Tibial nerve (tissue), 4 donors: Measurements from ENCODE around the gene PLG. TPM values are rescaled to one million over a fixed set of nuclear protein-coding genes. Genes with fewer than 3 reads are reported as not detected.

ENCODE experiments used
- DNase-seq, 2 donors: peaks; one replicate each; pipeline ENCODE4 v3.0.0-alpha.2; 2019; ENCODE audit warnings: low spot score in 2 of 2
- H3K27ac ChIP-seq, 4 donors: fragments of 200-600 bp; sonication (generic) in 3 of 4; one replicate each; pipeline ENCODE4 v1.5.1; 2017 to 2019; ENCODE audit warnings: mild to moderate bottlenecking in 1 of 4
- H3K27me3 ChIP-seq, 2 donors: fragments of 200-600 bp; sonication (generic) in 1 of 2; one replicate each; pipeline versions ENCODE4 v1.5.1 to v1.6.0; 2017 to 2019
- H3K36me3 ChIP-seq, 3 donors: fragments of 200-600 bp; sonication (generic); one replicate each; pipeline ENCODE4 v1.5.1; 2018 to 2019
- H3K4me1 ChIP-seq, 4 donors: fragments of 200-600 bp; sonication (generic) in 3 of 4; one replicate each; pipeline ENCODE4 v1.5.1; 2017 to 2019
- H3K4me3 ChIP-seq, 4 donors: fragments of 200-600 bp; sonication (generic) in 3 of 4; one replicate each; pipeline ENCODE4 v1.5.1; 2017 to 2019; ENCODE audit warnings: mild to moderate bottlenecking in 1 of 4, moderate library complexity in 1 of 4
- H3K9me3 ChIP-seq, 4 donors: fragments of 200-600 bp; sonication (generic) in 3 of 4; one replicate each; pipeline ENCODE4 v1.5.1; 2017 to 2019
- EP300 ChIP-seq, 2 donors: sonication (generic); formaldehyde crosslinking; IDR thresholded peaks; one replicate each; pipeline ENCODE4 v1.6.1; 2017; ENCODE audit warnings: antibody characterized with exemption in 2 of 2, mild to moderate bottlenecking in 1 of 2
- POLR2A ChIP-seq, 2 donors: fragments of 450-650 bp; IDR thresholded peaks; one replicate each; pipeline ENCODE4 v1.6.1; 2017; ENCODE audit warnings: antibody characterized with exemption in 2 of 2, mild to moderate bottlenecking in 2 of 2, moderate library complexity in 2 of 2
- WGBS, 2 donors: methylation state at CpG; one replicate each; pipeline ENCODE4 v1.1.5; 2018; 5-methylcytosine and 5-hydroxymethylcytosine counted together
- total RNA-seq, 4 donors: library from RNA; depleted of rRNA; stranded (reverse); fragments of >200 nt; gene quantifications; one replicate each; pipeline ENCODE4 v1.1.0, GENCODE V29; 2016
- TF ChIP-seq, protein P1 (sequence below), 5 experiments: fragments of 200-600 bp in 3 of 5; fragments of 450-650 bp in 2 of 5; sonication (generic) in 3 of 5; IDR thresholded peaks; one replicate each; pipeline ENCODE4 v1.5.1; 2016 to 2019; ENCODE audit warnings: antibody characterized with exemption in 5 of 5, mild to moderate bottlenecking in 3 of 5, moderate library complexity in 2 of 5

PLG gene
- total RNA-seq, 4 donors from 2014 or later: 2.5 TPM; not detected in 3

DNA sequence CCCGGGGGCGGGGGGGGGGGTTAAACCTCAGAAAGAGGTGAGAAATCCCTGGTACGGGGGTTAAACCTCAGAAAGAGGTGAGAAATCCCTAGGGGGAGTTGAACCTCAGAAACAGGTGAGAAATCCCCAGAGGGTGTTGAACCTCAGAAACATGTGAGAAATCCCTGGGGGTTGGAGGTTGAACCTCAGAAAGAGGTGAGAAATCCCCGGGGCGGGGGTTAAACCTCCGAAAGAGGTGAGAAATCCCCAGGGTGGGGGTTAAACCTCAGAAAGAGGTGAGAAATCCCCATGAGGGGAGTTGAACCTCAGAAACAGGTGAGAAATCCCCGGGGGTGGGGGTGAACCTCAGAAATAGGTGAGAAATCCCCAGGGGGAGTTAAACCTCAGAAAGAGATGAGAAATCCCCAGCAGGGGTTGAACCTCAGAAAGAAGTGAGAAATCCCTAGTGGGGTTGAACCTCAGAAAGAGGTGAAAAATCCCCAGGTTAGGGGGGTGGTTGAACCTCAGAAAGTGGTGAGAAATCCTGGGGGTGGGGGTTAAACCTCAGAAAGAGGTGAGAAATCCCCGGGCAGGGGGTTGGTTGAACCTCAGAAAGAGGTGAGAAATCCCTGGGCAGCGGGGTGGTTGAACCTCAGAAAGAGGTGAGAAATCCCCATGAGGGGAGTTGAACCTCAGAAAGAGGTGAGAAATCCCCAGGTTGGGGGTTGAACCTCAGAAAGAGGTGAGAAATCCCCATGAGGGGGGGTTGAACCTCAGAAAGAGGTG lies 87.4 kb downstream of the PLG start:
- no peak for DNase-seq
- 75 to 79% methylated on average over 9 of the region's 9 CpGs for WGBS, 2 donors
- Histone ChIP-seq H3K4me1 (peaks cover 0 to 5% (median 0%) of the 10 kb centered on the region in 4 donors), H3K36me3 (no peaks in the 10 kb centered on the region), H3K27me3 (no peaks in the 10 kb centered on the region), H3K27ac (no peak overlapping the region), H3K4me3 (no peak overlapping the region), H3K9me3 (no peaks in the 10 kb centered on the region)
- TF ChIP-seq EP300 (IDR thresholded peaks at IDR 0.05) (no peak), POLR2A (IDR thresholded peaks at IDR 0.05) (no peak)
- TF ChIP-seq, protein P1, sequence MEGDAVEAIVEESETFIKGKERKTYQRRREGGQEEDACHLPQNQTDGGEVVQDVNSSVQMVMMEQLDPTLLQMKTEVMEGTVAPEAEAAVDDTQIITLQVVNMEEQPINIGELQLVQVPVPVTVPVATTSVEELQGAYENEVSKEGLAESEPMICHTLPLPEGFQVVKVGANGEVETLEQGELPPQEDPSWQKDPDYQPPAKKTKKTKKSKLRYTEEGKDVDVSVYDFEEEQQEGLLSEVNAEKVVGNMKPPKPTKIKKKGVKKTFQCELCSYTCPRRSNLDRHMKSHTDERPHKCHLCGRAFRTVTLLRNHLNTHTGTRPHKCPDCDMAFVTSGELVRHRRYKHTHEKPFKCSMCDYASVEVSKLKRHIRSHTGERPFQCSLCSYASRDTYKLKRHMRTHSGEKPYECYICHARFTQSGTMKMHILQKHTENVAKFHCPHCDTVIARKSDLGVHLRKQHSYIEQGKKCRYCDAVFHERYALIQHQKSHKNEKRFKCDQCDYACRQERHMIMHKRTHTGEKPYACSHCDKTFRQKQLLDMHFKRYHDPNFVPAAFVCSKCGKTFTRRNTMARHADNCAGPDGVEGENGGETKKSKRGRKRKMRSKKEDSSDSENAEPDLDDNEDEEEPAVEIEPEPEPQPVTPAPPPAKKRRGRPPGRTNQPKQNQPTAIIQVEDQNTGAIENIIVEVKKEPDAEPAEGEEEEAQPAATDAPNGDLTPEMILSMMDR (IDR thresholded peaks at IDR 0.05): no peak

DNA sequence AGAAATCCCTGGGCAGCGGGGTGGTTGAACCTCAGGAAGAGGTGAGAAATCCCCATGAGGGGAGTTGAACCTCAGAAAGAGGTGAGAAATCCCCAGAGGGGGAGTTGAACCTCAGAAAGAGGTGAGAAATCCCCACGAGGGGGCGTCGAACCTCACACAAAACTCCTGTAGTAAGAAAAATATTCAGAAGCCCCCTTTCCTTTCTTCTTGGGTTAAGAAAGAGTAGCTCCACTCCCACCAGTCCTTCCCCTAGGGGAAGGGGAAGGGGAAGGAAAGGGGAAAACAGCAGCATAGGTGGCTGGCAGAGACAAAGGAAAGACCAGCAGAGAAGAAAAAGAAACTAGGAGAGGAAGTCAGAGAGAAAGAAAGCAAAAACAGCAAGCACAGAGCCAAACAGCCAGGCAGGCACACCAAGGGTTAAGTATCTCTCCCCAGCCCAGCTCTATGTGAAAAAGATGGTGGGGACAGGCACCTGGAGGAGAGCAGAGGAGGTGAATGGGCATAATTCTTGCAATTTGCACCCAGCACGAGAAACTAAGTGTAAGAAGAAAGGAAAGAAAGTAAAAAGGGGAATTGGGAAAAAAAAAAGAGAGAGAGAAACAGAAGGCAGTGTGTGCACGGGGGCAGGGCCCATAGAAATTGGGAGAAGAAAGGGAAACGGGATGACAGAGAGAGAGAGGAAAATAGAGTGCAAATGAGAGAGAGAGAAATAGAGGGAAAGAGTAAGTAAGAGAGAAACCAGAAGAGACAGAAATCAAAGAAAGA lies 88.2 kb downstream of the PLG start:
- Histone ChIP-seq H3K36me3 (no peaks in the 10 kb centered on the region), H3K27ac (no peak overlapping the region), H3K4me3 (peak overlapping the region in 1 of 4 donors; percentile 2), H3K9me3 (no peaks in the 10 kb centered on the region), H3K4me1 (peaks cover 0 to 5% (median 0%) of the 10 kb centered on the region in 4 donors), H3K27me3 (no peaks in the 10 kb centered on the region)
- TF ChIP-seq EP300 (IDR thresholded peaks at IDR 0.05) (no peak), POLR2A (IDR thresholded peaks at IDR 0.05) (no peak)
- TF ChIP-seq, protein P1 (IDR thresholded peaks at IDR 0.05): no peak
- DNase-seq: no peak
- WGBS, 2 donors: 38 to 43% methylated on average over 7 of the region's 7 CpGs

DNA sequence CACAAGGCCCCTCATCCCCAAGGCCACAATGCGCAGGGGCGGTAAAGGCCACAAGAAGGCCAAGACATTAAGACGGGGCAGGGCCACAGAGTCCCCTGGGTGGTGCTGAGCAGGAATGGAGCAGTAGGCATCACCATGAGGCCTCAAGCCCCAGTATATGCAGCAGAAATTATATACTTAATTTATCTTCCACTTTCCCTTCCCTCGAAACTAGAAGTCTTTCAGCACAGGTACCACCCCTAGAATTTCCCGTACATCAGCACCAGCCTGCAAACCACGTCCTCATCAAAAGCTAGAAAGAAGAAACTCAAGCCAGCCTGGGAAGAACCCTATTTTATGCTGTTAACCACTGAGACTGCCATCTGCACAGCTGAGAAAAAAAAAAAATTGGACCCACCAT lies 89.4 kb downstream of the PLG start:
- H3K27me3 ChIP-seq: no peaks in the 10 kb centered on the region
- H3K4me3 ChIP-seq: no peak overlapping the region
- no peak overlapping the region for H3K27ac ChIP-seq
- no peak for DNase-seq
- TF ChIP-seq, protein P1 (IDR thresholded peaks at IDR 0.05): no peak
- TF ChIP-seq EP300 (IDR thresholded peaks at IDR 0.05) (no peak), POLR2A (IDR thresholded peaks at IDR 0.05) (no peak)
- 88 to 90% methylated on average over 6 of the region's 6 CpGs for WGBS, 2 donors
- H3K4me1 ChIP-seq: peaks cover 0 to 5% (median 0%) of the 10 kb centered on the region in 4 donors
- H3K9me3 ChIP-seq: no peaks in the 10 kb centered on the region
- H3K36me3 ChIP-seq: no peaks in the 10 kb centered on the region

DNA sequence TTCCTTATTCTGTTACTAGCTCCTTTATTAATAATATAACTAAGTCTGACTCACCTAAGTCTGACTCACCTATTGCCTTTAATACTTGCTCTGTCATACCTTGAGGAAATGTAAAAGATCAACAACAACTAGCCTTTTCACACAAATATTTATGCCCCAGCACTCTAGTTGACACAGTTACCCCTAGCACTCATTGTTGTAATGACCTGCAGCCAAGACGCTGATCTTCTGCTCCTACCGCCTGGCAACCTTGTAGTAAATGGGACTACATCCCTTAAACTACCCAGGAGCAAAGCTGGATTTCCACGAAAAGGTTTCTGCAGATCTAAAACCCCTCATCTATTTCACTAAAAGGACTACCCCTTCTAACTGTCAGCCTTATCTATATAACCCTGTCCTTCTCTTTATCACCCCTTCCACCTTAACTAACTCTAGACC lies 90.0 kb downstream of the PLG start:
- Histone ChIP-seq H3K27me3 (no peaks in the 10 kb centered on the region), H3K27ac (no peak overlapping the region), H3K36me3 (no peaks in the 10 kb centered on the region), H3K9me3 (no peaks in the 10 kb centered on the region), H3K4me3 (no peak overlapping the region), H3K4me1 (peaks cover 0 to 5% (median 0%) of the 10 kb centered on the region in 4 donors)
- 83 to 84% methylated on average over 3 of the region's 3 CpGs for WGBS, 2 donors
- no peak for DNase-seq
- TF ChIP-seq, protein P1 (IDR thresholded peaks at IDR 0.05): no peak
- TF ChIP-seq EP300 (IDR thresholded peaks at IDR 0.05): no peak
- no peak for TF ChIP-seq POLR2A (IDR thresholded peaks at IDR 0.05)

DNA sequence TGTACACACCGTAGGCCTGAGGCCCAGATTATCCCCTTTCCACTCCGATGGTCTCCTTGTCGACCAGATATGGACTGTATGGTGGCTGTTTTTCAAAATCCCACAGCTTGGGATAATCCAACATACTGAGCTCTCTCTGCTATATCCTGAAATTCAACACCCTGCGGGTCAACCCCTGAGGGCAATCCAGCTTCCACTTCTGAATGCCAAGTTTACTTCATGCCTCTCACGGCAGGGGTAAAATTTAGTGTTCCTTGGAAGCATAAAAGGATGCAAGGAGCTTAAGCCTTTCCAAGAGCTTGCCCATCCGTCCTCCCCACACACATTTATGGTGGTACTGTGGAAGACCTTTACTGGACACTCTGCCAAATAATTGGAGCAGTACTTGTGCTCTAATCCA lies 90.7 kb downstream of the PLG start:
- whole genome bisulfite sequencing, 2 donors: 64 to 73% methylated on average over 6 of the region's 6 CpGs
- Histone ChIP-seq H3K4me3 (no peak overlapping the region), H3K27ac (no peak overlapping the region), H3K9me3 (no peaks in the 10 kb centered on the region), H3K4me1 (peaks cover 0 to 5% (median 0%) of the 10 kb centered on the region in 4 donors), H3K36me3 (no peaks in the 10 kb centered on the region), H3K27me3 (no peaks in the 10 kb centered on the region)
- no peak for TF ChIP-seq POLR2A (IDR thresholded peaks at IDR 0.05)
- TF ChIP-seq, protein P1 (IDR thresholded peaks at IDR 0.05): no peak
- TF ChIP-seq EP300 (IDR thresholded peaks at IDR 0.05): no peak
- no peak for DNase-seq
